DND-41 (cell line): ENCODE results near the gene B3GALT4.

Experiments used
- ATAC-seq: fragments of 200-7000 bp; cut with Tn5 transposase; 3 replicates; pipeline ENCODE4 v1.9.1; 2021; ENCODE audit warnings: low read depth; ENCODE audit not compliant: insufficient read depth
- DNase-seq: peaks from one replicate; pipeline ENCODE4 v3.0.0-alpha.2; 2020
- H2AFZ ChIP-seq: 2 replicates; pipeline ENCODE4 v1.6.0; 2012; ENCODE audit warnings: low read depth, low read length
- H3K27ac ChIP-seq: 2 replicates; pipeline ENCODE4 v1.5.1; 2012; ENCODE audit warnings: low read length, inconsistent platforms
- H3K27me3 ChIP-seq: fragments of 200-600 bp; sonication (generic); 2 replicates; pipeline ENCODE4 v1.6.0; 2012; ENCODE audit warnings: low read length, mild to moderate bottlenecking, inconsistent platforms; ENCODE audit not compliant: insufficient read depth, poor library complexity
- H3K36me3 ChIP-seq: 2 replicates; pipeline ENCODE4 v1.5.1; 2012; ENCODE audit warnings: low read length, inconsistent platforms; ENCODE audit not compliant: insufficient read depth
- H3K4me1 ChIP-seq: 2 replicates; pipeline ENCODE4 v1.5.1; 2012; ENCODE audit warnings: mild to moderate bottlenecking, low read length; ENCODE audit not compliant: insufficient read depth
- H3K4me2 ChIP-seq: 2 replicates; pipeline ENCODE4 v1.6.0; 2012; ENCODE audit warnings: mild to moderate bottlenecking, moderate library complexity, low read length, inconsistent platforms; ENCODE audit not compliant: insufficient read depth
- H3K4me3 ChIP-seq, 2 experiments: fragments of 200-600 bp in 1 of 2; shearing (Covaris generic) in 1 of 2; 2 replicates each; pipeline ENCODE4 v1.5.1; 2012 to 2016; ENCODE audit warnings: inconsistent platforms in 2 of 2, low read length in 2 of 2, mild to moderate bottlenecking in 2 of 2, low read depth in 1 of 2, moderate library complexity in 1 of 2
- H3K79me2 ChIP-seq: 2 replicates; pipeline ENCODE4 v1.6.0; 2012; ENCODE audit warnings: low read length, inconsistent platforms; ENCODE audit not compliant: insufficient read depth
- H3K9ac ChIP-seq: 2 replicates; pipeline ENCODE4 v1.6.0; 2012; ENCODE audit warnings: low read depth, mild to moderate bottlenecking, inconsistent platforms, low read length, moderate library complexity
- H3K9me3 ChIP-seq: 2 replicates; pipeline ENCODE4 v1.5.1; 2012; ENCODE audit warnings: low read length, moderate library complexity, mild to moderate bottlenecking, inconsistent platforms; ENCODE audit not compliant: insufficient read depth, severe bottlenecking
- H4K20me1 ChIP-seq: 2 replicates; pipeline ENCODE4 v1.6.0; 2012; ENCODE audit warnings: low read length; ENCODE audit not compliant: insufficient read depth
- CTCF ChIP-seq: IDR thresholded peaks from 2 replicates; pipeline ENCODE4 v1.5.1; 2012; ENCODE audit warnings: borderline replicate concordance, low read length, moderate library complexity, mild to moderate bottlenecking; ENCODE audit not compliant: poor library complexity, severe bottlenecking; ENCODE audit errors: extremely low read depth
- EZH2 ChIP-seq: IDR thresholded peaks from 3 replicates; pipeline ENCODE4 v1.6.1; 2012; ENCODE audit warnings: borderline replicate concordance, low read depth, mild to moderate bottlenecking, moderate library complexity, low read length, inconsistent platforms; ENCODE audit not compliant: severe bottlenecking

Gene B3GALT4

DNA sequence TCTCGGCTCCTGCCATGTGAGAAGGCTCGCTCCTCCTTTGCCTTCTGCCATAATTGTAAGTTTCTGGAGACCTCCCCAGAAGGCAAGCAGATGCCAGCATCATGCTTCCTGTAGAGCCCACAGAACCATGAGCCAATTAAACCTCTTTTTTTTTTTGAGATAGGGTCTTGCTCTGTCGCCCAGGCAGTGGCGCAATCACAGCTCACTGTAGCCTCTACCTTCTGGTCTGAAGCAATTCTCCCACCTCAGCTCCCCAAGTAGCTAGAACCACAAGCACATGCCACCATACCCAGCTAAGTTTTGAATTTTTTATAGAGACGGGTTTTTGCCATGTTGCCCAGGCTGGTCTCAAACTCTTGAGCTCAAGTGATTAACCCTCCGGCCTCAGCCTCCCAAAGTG is 40.1 kb upstream of the B3GALT4 start:
- DNase-seq, result no peak
- H3K4me1 ChIP-seq, result no peaks in the 10 kb centered on the region
- no peaks in the 10 kb centered on the region for H3K9me3 ChIP-seq
- H3K4me2 ChIP-seq, result no peak overlapping the region
- H2AFZ ChIP-seq, result no peak overlapping the region
- peaks cover 25% of the 10 kb centered on the region for H3K27me3 ChIP-seq
- H4K20me1 ChIP-seq, result no peaks in the 10 kb centered on the region
- no peak overlapping the region for H3K9ac ChIP-seq
- ATAC-seq, result no peak
- H3K4me3 ChIP-seq, result no peak overlapping the region
- H3K36me3 ChIP-seq, result no peaks in the 10 kb centered on the region
- H3K27ac ChIP-seq, result no peak overlapping the region
- H3K79me2 ChIP-seq, result no peaks in the 10 kb centered on the region
- TF ChIP-seq CTCF, result no peak
- no peak for TF ChIP-seq EZH2

DNA sequence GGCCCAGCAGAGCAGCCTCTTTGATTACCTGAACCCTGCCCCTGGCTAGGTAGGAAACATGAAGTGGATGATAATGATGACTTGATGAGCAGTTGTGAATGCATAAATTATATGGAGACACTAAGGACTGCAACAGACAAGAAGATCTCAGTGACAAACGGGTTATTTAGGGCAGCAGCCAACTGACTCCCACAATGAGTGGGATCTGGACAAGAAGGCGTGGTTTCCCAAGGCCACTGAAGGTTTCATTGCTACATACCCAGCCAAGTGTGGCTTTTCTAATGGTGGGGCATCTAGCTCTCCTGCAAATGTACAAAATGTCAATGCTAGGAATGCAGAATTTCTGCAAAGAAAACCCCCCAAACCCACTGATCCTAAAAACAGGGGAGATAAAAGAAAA is 39.2 kb upstream of the B3GALT4 start:
- no peaks in the 10 kb centered on the region for H4K20me1 ChIP-seq
- TF ChIP-seq EZH2 (no peak), CTCF (no peak)
- peaks cover 29% of the 10 kb centered on the region for H3K27me3 ChIP-seq
- no peak overlapping the region for H3K4me3 ChIP-seq
- H3K4me2 ChIP-seq, result no peak overlapping the region
- no peaks in the 10 kb centered on the region for H3K9me3 ChIP-seq
- no peak overlapping the region for H2AFZ ChIP-seq
- no peak overlapping the region for H3K9ac ChIP-seq
- no peaks in the 10 kb centered on the region for H3K79me2 ChIP-seq
- H3K27ac ChIP-seq, result no peak overlapping the region
- no peaks in the 10 kb centered on the region for H3K36me3 ChIP-seq
- DNase-seq (no peak), ATAC-seq (no peak)
- H3K4me1 ChIP-seq, result no peaks in the 10 kb centered on the region

DNA sequence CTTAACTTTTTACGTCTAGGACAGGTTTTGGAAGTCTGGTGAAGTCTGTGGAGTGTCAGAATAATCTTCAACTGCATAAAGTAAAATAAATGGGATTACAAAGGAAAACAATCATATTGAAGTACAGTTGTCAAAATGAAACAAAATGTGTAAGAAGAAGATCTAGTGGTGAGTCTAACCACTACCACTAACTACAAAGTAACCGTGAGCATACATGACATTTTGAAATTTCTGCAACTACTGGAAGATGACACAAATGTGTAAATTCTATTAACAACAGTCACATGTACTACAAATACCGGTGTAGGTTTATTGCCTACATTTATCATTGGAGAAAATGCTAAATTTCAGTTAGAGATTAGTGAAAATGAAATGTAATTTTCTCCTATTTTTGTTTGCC is 35.0 kb upstream of the B3GALT4 start:
- no peak overlapping the region for H2AFZ ChIP-seq
- no peak for DNase-seq

More for the DNA sequence above, 35.0 kb upstream of the B3GALT4 start:
- H3K27me3 ChIP-seq, result peaks cover 17% of the 10 kb centered on the region
- no peak for ATAC-seq
- no peaks in the 10 kb centered on the region for H4K20me1 ChIP-seq
- no peak overlapping the region for H3K4me3 ChIP-seq
- H3K27ac ChIP-seq, result no peak overlapping the region
- H3K9me3 ChIP-seq, result no peaks in the 10 kb centered on the region
- H3K4me2 ChIP-seq, result no peak overlapping the region
- no peaks in the 10 kb centered on the region for H3K79me2 ChIP-seq
- no peaks in the 10 kb centered on the region for H3K4me1 ChIP-seq
- no peak overlapping the region for H3K9ac ChIP-seq
- no peaks in the 10 kb centered on the region for H3K36me3 ChIP-seq
- no peak for TF ChIP-seq CTCF
- no peak for TF ChIP-seq EZH2
